HepG2 (cell line): ENCODE results near the gene CALR. TPM values are rescaled to one million over a fixed set of nuclear protein-coding genes. Genes with fewer than 3 reads are reported as not detected.

Source experiments
- CERS6 ChIP-seq: sonication (generic); formaldehyde crosslinking; IDR thresholded peaks from 2 replicates; pipeline ENCODE4 v1.5.0; 2020; ENCODE audit warnings: missing genetic modification reagents
- CTCF ChIP-seq: sonication (generic); formaldehyde crosslinking; IDR thresholded peaks from 2 replicates; pipeline ENCODE4 v1.5.0; 2020; ENCODE audit warnings: mild to moderate bottlenecking, missing genetic modification reagents, moderate library complexity
- DBP ChIP-seq: sonication (generic); formaldehyde crosslinking; IDR thresholded peaks from 2 replicates; pipeline ENCODE4 v1.4.0; 2020; ENCODE audit warnings: missing genetic modification reagents; ENCODE audit errors: not compliant biosample characterization
- DDIT3 ChIP-seq: sonication (generic); formaldehyde crosslinking; IDR thresholded peaks from 2 replicates; pipeline ENCODE4 v1.4.0; 2020; ENCODE audit warnings: mild to moderate bottlenecking, missing genetic modification reagents
- E2F2 ChIP-seq: sonication (generic); formaldehyde crosslinking; IDR thresholded peaks from 2 replicates; pipeline ENCODE4 v1.4.0; 2020; ENCODE audit warnings: missing genetic modification reagents, borderline replicate concordance
- HCFC1 ChIP-seq: fragments of 150-350 bp; IDR thresholded peaks from 2 replicates; pipeline ENCODE4 v1.6.1; 2014; ENCODE audit warnings: low read depth, low read length
- JUN ChIP-seq: sonication (generic); formaldehyde crosslinking; IDR thresholded peaks from 2 replicates; pipeline ENCODE4 v1.4.0; 2020; ENCODE audit warnings: mild to moderate bottlenecking, missing genetic modification reagents
- KDM5B ChIP-seq: sonication (generic); formaldehyde crosslinking; IDR thresholded peaks from 2 replicates; pipeline ENCODE4 v1.4.0; 2020; ENCODE audit warnings: missing genetic modification reagents, mild to moderate bottlenecking, borderline replicate concordance
- MBNL3 ChIP-seq: fragments of 250-450 bp; sonication (Bioruptor Pico); conservative IDR thresholded peaks from 2 replicates; pipeline ENCODE4 v1.8.0; 2022; ENCODE audit warnings: mild to moderate bottlenecking, inconsistent platforms
- NR2C2 ChIP-seq: sonication (generic); formaldehyde crosslinking; IDR thresholded peaks from 2 replicates; pipeline ENCODE4 v1.4.0; 2020; ENCODE audit warnings: missing genetic modification reagents, mild to moderate bottlenecking, moderate library complexity, borderline replicate concordance
- THAP7 ChIP-seq: sonication (generic); formaldehyde crosslinking; IDR thresholded peaks from 2 replicates; pipeline ENCODE4 v1.8.1; 2023; ENCODE audit warnings: mild to moderate bottlenecking, missing genetic modification reagents
- UBTF ChIP-seq: sonication (generic); formaldehyde crosslinking; IDR thresholded peaks from 2 replicates; pipeline ENCODE4 v1.4.0; 2020; ENCODE audit warnings: mild to moderate bottlenecking, missing genetic modification reagents
- ZFP1 ChIP-seq: IDR thresholded peaks from 2 replicates; pipeline ENCODE4 v1.6.1; 2016
- ZMYM2 ChIP-seq: sonication (generic); formaldehyde crosslinking; IDR thresholded peaks from 2 replicates; pipeline ENCODE4 v1.8.0; 2022; ENCODE audit warnings: mild to moderate bottlenecking, missing genetic modification reagents
- ZNF12 ChIP-seq: sonication (generic); formaldehyde crosslinking; IDR thresholded peaks from 2 replicates; pipeline ENCODE4 v1.5.0; 2020; ENCODE audit warnings: missing genetic modification reagents
- ZNF432 ChIP-seq: sonication (generic); formaldehyde crosslinking; IDR thresholded peaks from 2 replicates; pipeline ENCODE4 v1.5.0; 2020; ENCODE audit warnings: missing genetic modification reagents, mild to moderate bottlenecking, borderline replicate concordance
- ZNF598 ChIP-seq: sonication (generic); formaldehyde crosslinking; IDR thresholded peaks from 2 replicates; pipeline ENCODE4 v1.5.1; 2020; ENCODE audit warnings: mild to moderate bottlenecking, missing genetic modification reagents, borderline replicate concordance
- ZNF891 ChIP-seq: sonication (generic); formaldehyde crosslinking; IDR thresholded peaks from 2 replicates; pipeline ENCODE4 v1.5.0; 2020; ENCODE audit warnings: mild to moderate bottlenecking, missing genetic modification reagents
- polyA plus RNA-seq, 8 experiments: library from polyadenylated mRNA; depleted of rRNA in 3 of 8; stranded (reverse) in 7 of 8; unstranded in 1 of 8; fragments of >200 nt; fragmentation: Illumina TruSeq in 4 of 8; extraction: Trizol in 4 of 8; gene quantifications; 2 replicates each; pipeline versions ENCODE4 v1.2.1 to v1.2.3, GENCODE V29; 2011 to 2016; ENCODE audit warnings: low read depth in 4 of 8, missing spikeins in 1 of 8, mixed read lengths in 1 of 8; ENCODE audit not compliant: insufficient read depth in 1 of 8
- total RNA-seq, 5 experiments: library from RNA; depleted of rRNA; stranded (reverse); fragments of >200 nt; fragmentation: Illumina TruSeq; extraction: Trizol; gene quantifications; 2 replicates each; pipeline ENCODE4 v1.2.3, GENCODE V29; 2016; ENCODE audit warnings: low read depth in 1 of 5

The CALR gene
- total and polyA plus RNA-seq, 2 of the 13 experiments (the other 11 are each of a cell fraction or from before 2014, with no cell fraction given) = 898 to 934 TPM

- TF ChIP-seq CERS6 (CRISPR knock-in tag) (no peak), ZMYM2 (CRISPR knock-in tag) (no peak), HCFC1 (no peak), E2F2 (CRISPR knock-in tag) (no peak), ZNF12 (CRISPR knock-in tag) (no peak), CTCF (CRISPR knock-in tag) (peak; percentile 46), ZFP1 (CRISPR knock-in tag) (no peak), MBNL3 (CRISPR knock-in tag) (no peak), KDM5B (CRISPR knock-in tag) (peak; percentile 32; the same call in 1 of the 2 replicates), ZNF598 (no peak), DBP (CRISPR knock-in tag) (peak; percentile 20), ZNF432 (CRISPR knock-in tag) (no peak), THAP7 (CRISPR knock-in tag) (no peak), ZNF891 (CRISPR knock-in tag) (0 out of 2 replicates have a peak, but pooled peaks have one; percentile 11), NR2C2 (peak; percentile 51; the same call in 1 of the 2 replicates), DDIT3 (CRISPR knock-in tag) (no peak), UBTF (CRISPR knock-in tag) (no peak), JUN (CRISPR knock-in tag) (no peak)
These were observed 46.8 kb downstream of the CALR start (continued) for GRCh38 chr19:12985049-12985776.
